CD14-positive monocyte (primary cell): Measurements from ENCODE around the gene CD63. TPM values are rescaled to one million over a fixed set of nuclear protein-coding genes. Genes with fewer than 3 reads are reported as not detected.

ENCODE experiments used
- DNase-seq, 3 donors: peaks; one replicate each; pipeline ENCODE4 v3.0.0-alpha.2; 2011 to 2022
- H2AFZ ChIP-seq: 2 replicates; pipeline ENCODE4 v1.6.0; 2012; ENCODE audit warnings: mild to moderate bottlenecking, low read depth, low read length, inconsistent platforms; ENCODE audit not compliant: insufficient read depth, poor library complexity, severe bottlenecking
- H3K27ac ChIP-seq, 2 donors: 1 replicate in 1 of 2; 2 replicates in 1 of 2; pipeline ENCODE4 v1.5.1; 2012 to 2013; ENCODE audit warnings: low read length in 2 of 2, control low read depth in 1 of 2, inconsistent platforms in 1 of 2, low read depth in 1 of 2, mild to moderate bottlenecking in 1 of 2
- H3K27me3 ChIP-seq, 2 donors: one replicate each; pipeline versions ENCODE4 v1.6.0 to v1.6.1; 2011 to 2013; ENCODE audit warnings: low read length in 2 of 2; ENCODE audit not compliant: control insufficient read depth in 2 of 2, insufficient read depth in 2 of 2
- H3K36me3 ChIP-seq, 2 donors: replicated peaks in 1 of 2; 1 replicate in 1 of 2; 2 replicates in 1 of 2; pipeline versions ENCODE4 v1.5.1 to v1.6.1; 2012 to 2013; ENCODE audit warnings: low read length in 2 of 2, control low read depth in 1 of 2, inconsistent platforms in 1 of 2, mild to moderate bottlenecking in 1 of 2; ENCODE audit not compliant: insufficient read depth in 2 of 2, control insufficient read depth in 1 of 2
- H3K4me1 ChIP-seq, 2 donors: 1 replicate in 1 of 2; 2 replicates in 1 of 2; pipeline versions ENCODE4 v1.5.1 to v1.6.1; 2012 to 2013; ENCODE audit warnings: low read length in 2 of 2, control low read depth in 1 of 2, inconsistent platforms in 1 of 2, mild to moderate bottlenecking in 1 of 2, moderate library complexity in 1 of 2; ENCODE audit not compliant: insufficient read depth in 2 of 2, control insufficient read depth in 1 of 2
- H3K4me2 ChIP-seq: replicated peaks from 2 replicates; pipeline ENCODE3; 2012; ENCODE audit warnings: low read length, moderate library complexity, mild to moderate bottlenecking; ENCODE audit not compliant: poor library complexity, severe bottlenecking; ENCODE audit errors: extremely low read depth
- H3K4me3 ChIP-seq, 3 experiments: fragments of 200-600 bp in 1 of 3; sonication (generic) in 1 of 3; replicated peaks in 1 of 3; 1 replicate in 2 of 3; 2 replicates in 1 of 3; pipeline ENCODE4 v1.5.1; 2011 to 2013; ENCODE audit warnings: low read length in 3 of 3, mild to moderate bottlenecking in 3 of 3, control low read depth in 2 of 3, low read depth in 2 of 3, inconsistent platforms in 1 of 3, moderate library complexity in 1 of 3
- H3K79me2 ChIP-seq: 2 replicates; pipeline ENCODE4 v1.6.0; 2012; ENCODE audit warnings: mild to moderate bottlenecking, control low read depth, inconsistent platforms, low read length, moderate library complexity; ENCODE audit not compliant: insufficient read depth
- H3K9ac ChIP-seq: 2 replicates; pipeline ENCODE4 v1.6.0; 2017; ENCODE audit warnings: low read length, mild to moderate bottlenecking; ENCODE audit not compliant: insufficient read depth, poor library complexity, severe bottlenecking
- H3K9me3 ChIP-seq, 2 donors: replicated peaks in 1 of 2; 1 replicate in 1 of 2; 2 replicates in 1 of 2; pipeline versions ENCODE4 v1.5.1 to v1.6.1; 2012 to 2013; ENCODE audit warnings: low read length in 2 of 2, control low read depth in 1 of 2; ENCODE audit not compliant: control insufficient read depth in 1 of 2, insufficient read depth in 1 of 2
- H4K20me1 ChIP-seq: 2 replicates; pipeline ENCODE4 v1.6.0; 2012; ENCODE audit warnings: mild to moderate bottlenecking, low read length, control low read depth, moderate library complexity; ENCODE audit not compliant: insufficient read depth
- H3K27ac Mint-ChIP-seq, 7 donors: one replicate each; pipeline ENCODE4 v1.8.0; 2020; ENCODE audit warnings: mild to moderate bottlenecking in 7 of 7, mixed read lengths in 7 of 7, moderate library complexity in 6 of 7, inconsistent platforms in 2 of 7
- H3K27me3 Mint-ChIP-seq, 3 donors: one replicate each; pipeline ENCODE4 v1.8.0; 2021 to 2022; ENCODE audit warnings: low read depth in 3 of 3, mild to moderate bottlenecking in 3 of 3, mixed read lengths in 3 of 3, moderate library complexity in 3 of 3, inconsistent platforms in 1 of 3
- H3K36me3 Mint-ChIP-seq, 2 donors: one replicate each; pipeline ENCODE4 v1.8.0; 2020; ENCODE audit warnings: mixed read lengths in 2 of 2, inconsistent platforms in 1 of 2, mild to moderate bottlenecking in 1 of 2
- H3K4me1 Mint-ChIP-seq: one replicate; pipeline ENCODE4 v1.8.0; 2020; ENCODE audit warnings: mild to moderate bottlenecking, mixed read lengths
- H3K4me3 Mint-ChIP-seq, 2 donors: one replicate each; pipeline ENCODE4 v1.8.0; 2020; ENCODE audit warnings: mild to moderate bottlenecking in 2 of 2, mixed read lengths in 2 of 2, moderate library complexity in 1 of 2
- H3K9me3 Mint-ChIP-seq, 7 donors: one replicate each; pipeline ENCODE4 v1.8.0; 2020 to 2022; ENCODE audit warnings: mixed read lengths in 7 of 7, mild to moderate bottlenecking in 6 of 7, moderate library complexity in 6 of 7, inconsistent platforms in 2 of 7
- CTCF ChIP-seq: fragments of 200-600 bp; IDR thresholded peaks from one replicate; pipeline ENCODE4 v1.8.0; 2022; ENCODE audit warnings: antibody characterized with exemption, mild to moderate bottlenecking
- WGBS: methylation state at CpG from one replicate; pipeline ENCODE4 v1.1.5; 2013; ENCODE audit warnings: missing lambda C conversion rate; ENCODE audit not compliant: insufficient coverage; 5-methylcytosine and 5-hydroxymethylcytosine counted together
- intact Hi-C, 2 donors: fragments of 100-400 bp; cut with micrococcal nuclease; formaldehyde crosslinking; loops; one replicate each; pipeline versions ENCODE4 v1.15.0 to v1.15.1; 2023
- polyA plus RNA-seq, 3 donors: library from polyadenylated mRNA; depleted of rRNA in 1 of 3; unstranded in 2 of 3; stranded (reverse) in 1 of 3; fragments of 300-500 nt in 2 of 3; fragments of >200 nt in 1 of 3; fragmentation: Illumina TruSeq in 2 of 3; gene quantifications; 1 replicate in 2 of 3; 2 replicates in 1 of 3; pipeline ENCODE4 v1.2.3, GENCODE V29; 2012 to 2021

Gene CD63
- polyA plus RNA-seq, 3 donors: 336 to 1,099 (median 988) TPM

GRCh38 chr12:55748230-55748993, 19.6 kb upstream of the CD63 start:
- Histone ChIP-seq H3K4me2 (no peak overlapping the region), H3K9me3 (no peaks in the 10 kb centered on the region), H3K36me3 (peaks cover 23 to 24% of the 10 kb centered on the region in 2 donors), H3K4me1 (peaks cover 10 to 12% of the 10 kb centered on the region in 2 donors), H3K4me3 (no peak overlapping the region), H3K27ac (no peak overlapping the region), H2AFZ (no peak overlapping the region), H3K79me2 (no peaks in the 10 kb centered on the region), H4K20me1 (no peaks in the 10 kb centered on the region), H3K27me3 (peaks cover 12 to 21% of the 10 kb centered on the region in 2 donors), H3K9ac (no peak overlapping the region)
- Mint-ChIP-seq H3K4me1 (peaks cover 16% of the 10 kb centered on the region), H3K9me3 (peaks cover 0 to 9% (median 0%) of the 10 kb centered on the region in 7 donors), H3K27ac (no peak overlapping the region), H3K4me3 (no peak overlapping the region), H3K36me3 (peaks cover 23 to 33% of the 10 kb centered on the region in 2 donors), H3K27me3 (peaks cover 18 to 30% (median 28%) of the 10 kb centered on the region in 3 donors)
- WGBS: 96% methylated on average over 16 of the region's 18 CpGs
- no peak for TF ChIP-seq CTCF
- intact Hi-C loops: loop anchor here in 1 of 2 donors (10.0 kb wide), 1 partner anchor 276 kb away; the partner anchor contains the start of gene IKZF4
- DNase-seq: no peak

DNA sequence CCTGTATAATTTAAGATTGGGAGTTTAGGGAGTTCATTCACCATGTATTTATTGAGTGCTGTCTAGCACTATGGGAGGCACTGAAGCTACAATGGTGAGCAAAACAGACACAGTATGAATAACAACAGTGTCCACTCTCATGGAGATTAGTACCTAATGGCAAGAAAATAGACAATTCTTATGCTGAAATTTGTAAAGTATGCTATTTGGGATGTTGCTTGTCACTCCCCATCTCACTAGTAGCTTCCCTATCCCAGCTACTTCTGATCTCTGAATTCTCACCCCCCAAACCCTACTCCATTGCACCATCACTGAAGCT, 18.1 kb upstream of the CD63 start:
- Mint-ChIP-seq H3K9me3 (peaks cover 0 to 9% (median 0%) of the 10 kb centered on the region in 7 donors), H3K4me1 (peaks cover 26% of the 10 kb centered on the region)

More for the DNA sequence above, 18.1 kb upstream of the CD63 start:
- TF ChIP-seq CTCF: no peak
- Histone ChIP-seq H3K4me3 (no peak overlapping the region), H3K27ac (no peak overlapping the region), H3K9me3 (no peaks in the 10 kb centered on the region), H3K79me2 (no peaks in the 10 kb centered on the region), H2AFZ (no peak overlapping the region), H3K27me3 (peaks cover 20 to 30% of the 10 kb centered on the region in 2 donors), H3K4me1 (peaks cover 15 to 17% of the 10 kb centered on the region in 2 donors), H3K9ac (no peak overlapping the region), H4K20me1 (no peaks in the 10 kb centered on the region), H3K36me3 (peaks cover 8 to 9% of the 10 kb centered on the region in 2 donors), H3K4me2 (no peak overlapping the region)
- no peak for DNase-seq
- H3K4me3 Mint-ChIP-seq: no peak overlapping the region
- H3K36me3 Mint-ChIP-seq: peaks cover 8 to 22% of the 10 kb centered on the region in 2 donors
- intact Hi-C loops: loop anchor here in 1 of 2 donors (10.0 kb wide), 1 partner anchor 278 kb away; the partner anchor contains the start of gene IKZF4
- no peak overlapping the region for H3K27ac Mint-ChIP-seq
- H3K27me3 Mint-ChIP-seq: peaks cover 27 to 41% (median 37%) of the 10 kb centered on the region in 3 donors
